ENCODE data around the gene CCP110.

CCP110 gene

GRCh38 chr16:19601083-19601976 lies 77.6 kb downstream of the CCP110 start:
- no peak for DNase-seq

All from left hindlimb (tissue), 1 donor.